NB4 (cell line): ENCODE results near the gene GSDME.

Experiments used
- POLR2A ChIP-seq: IDR thresholded peaks from 2 replicates; pipeline ENCODE4 v1.6.1; 2011; ENCODE audit warnings: mild to moderate bottlenecking; ENCODE audit not compliant: insufficient read length; ENCODE audit errors: extremely low read depth
- TF ChIP-seq, protein P1 (sequence below): IDR thresholded peaks from one replicate; pipeline ENCODE4 v1.5.1; 2012; ENCODE audit warnings: low read depth, low read length

DNA sequence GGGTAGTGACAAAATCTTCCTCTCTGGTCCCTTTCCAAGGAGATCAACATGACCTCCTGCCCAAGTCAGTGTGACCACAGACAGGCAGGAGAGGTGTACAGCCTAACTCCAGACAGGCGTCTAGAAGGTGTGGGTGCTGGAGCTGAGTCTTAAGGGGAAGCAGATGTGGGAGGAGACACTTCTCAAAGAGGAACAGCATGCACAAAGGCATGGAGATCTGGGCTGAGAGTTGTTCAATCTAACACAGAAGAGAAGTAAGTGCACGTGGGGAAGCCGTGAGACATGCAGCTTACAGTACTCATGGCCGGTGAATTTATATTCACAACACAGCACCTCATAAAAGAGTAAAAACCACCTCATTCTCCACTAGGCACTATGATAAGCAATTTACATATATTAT, 23.8 kb upstream of the GSDME start:
- no peak for TF ChIP-seq POLR2A
- TF ChIP-seq, protein P1, sequence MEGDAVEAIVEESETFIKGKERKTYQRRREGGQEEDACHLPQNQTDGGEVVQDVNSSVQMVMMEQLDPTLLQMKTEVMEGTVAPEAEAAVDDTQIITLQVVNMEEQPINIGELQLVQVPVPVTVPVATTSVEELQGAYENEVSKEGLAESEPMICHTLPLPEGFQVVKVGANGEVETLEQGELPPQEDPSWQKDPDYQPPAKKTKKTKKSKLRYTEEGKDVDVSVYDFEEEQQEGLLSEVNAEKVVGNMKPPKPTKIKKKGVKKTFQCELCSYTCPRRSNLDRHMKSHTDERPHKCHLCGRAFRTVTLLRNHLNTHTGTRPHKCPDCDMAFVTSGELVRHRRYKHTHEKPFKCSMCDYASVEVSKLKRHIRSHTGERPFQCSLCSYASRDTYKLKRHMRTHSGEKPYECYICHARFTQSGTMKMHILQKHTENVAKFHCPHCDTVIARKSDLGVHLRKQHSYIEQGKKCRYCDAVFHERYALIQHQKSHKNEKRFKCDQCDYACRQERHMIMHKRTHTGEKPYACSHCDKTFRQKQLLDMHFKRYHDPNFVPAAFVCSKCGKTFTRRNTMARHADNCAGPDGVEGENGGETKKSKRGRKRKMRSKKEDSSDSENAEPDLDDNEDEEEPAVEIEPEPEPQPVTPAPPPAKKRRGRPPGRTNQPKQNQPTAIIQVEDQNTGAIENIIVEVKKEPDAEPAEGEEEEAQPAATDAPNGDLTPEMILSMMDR, result no peak
